Brain pericyte (primary cell): ENCODE data around the gene FECH.

Experiments used
- DNase-seq: peaks from one replicate; pipeline ENCODE4 v3.0.0-alpha.2; 2012; ENCODE audit warnings: low read depth, low spot score

The FECH gene

GRCh38 chr18:57581301-57581934, 5.1 kb downstream of the FECH start:
- no peak for DNase-seq

GRCh38 chr18:57579934-57580333, 6.6 kb downstream of the FECH start:
- DNase-seq: no peak

GRCh38 chr18:57576316-57576715, 10.2 kb downstream of the FECH start:
- no peak for DNase-seq

- DNase-seq: no peak
These were observed 11.0 kb downstream of the FECH start for GRCh38 chr18:57575542-57575941.

- no peak for DNase-seq
These were observed 11.6 kb downstream of the FECH start for GRCh38 chr18:57574866-57575265.

GRCh38 chr18:57570162-57570561, 16.3 kb downstream of the FECH start:
- no peak for DNase-seq

GRCh38 chr18:57569133-57569532, 17.4 kb downstream of the FECH start:
- no peak for DNase-seq

- DNase-seq: no peak
These were observed 24.6 kb downstream of the FECH start for GRCh38 chr18:57561728-57562423.

- no peak for DNase-seq
These were observed 25.2 kb downstream of the FECH start for GRCh38 chr18:57561261-57561660.

GRCh38 chr18:57559314-57559713, 27.2 kb downstream of the FECH start:
- no peak for DNase-seq

GRCh38 chr18:57555134-57555533, 31.4 kb downstream of the FECH start:
- no peak for DNase-seq

GRCh38 chr18:57550510-57550909, 36.0 kb downstream of the FECH start:
- no peak for DNase-seq

GRCh38 chr18:57547260-57547659, 39.2 kb downstream of the FECH start:
- no peak for DNase-seq

- DNase-seq: no peak
These were observed 41.4 kb downstream of the FECH start for GRCh38 chr18:57544936-57545660.

GRCh38 chr18:57543560-57543959, 42.9 kb downstream of the FECH start:
- no peak for DNase-seq

GRCh38 chr18:57542812-57543427, 43.6 kb downstream of the FECH start:
- DNase-seq: peak; percentile 20

GRCh38 chr18:57542126-57542525, 44.4 kb downstream of the FECH start:
- DNase-seq: no peak

GRCh38 chr18:57539702-57540101, 46.8 kb downstream of the FECH start:
- DNase-seq: no peak

- no peak for DNase-seq
These were observed 47.9 kb downstream of the FECH start for GRCh38 chr18:57538614-57539013.

GRCh38 chr18:57534511-57534909, 52.0 kb downstream of the FECH start:
- DNase-seq: no peak

GRCh38 chr18:57533868-57534510, 52.5 kb downstream of the FECH start:
- DNase-seq: no peak
